Cardiac muscle cell (in vitro differentiated cells and primary cell): Measurements from ENCODE around the gene ELFN2. TPM values are rescaled to one million over a fixed set of nuclear protein-coding genes. Genes with fewer than 3 reads are reported as not detected.

Experiments
- DNase-seq, 2 donors: peaks; one replicate each; pipeline versions ENCODE4 v3.0.0 to v3.0.0-alpha.2; 2010 to 2017; ENCODE audit warnings: low read depth in 1 of 2, low spot score in 1 of 2
- H3K27ac ChIP-seq: fragments of 200-600 bp; sonication (generic); 2 replicates; pipeline ENCODE4 v1.5.1; 2016
- H3K27me3 ChIP-seq: fragments of 200-600 bp; sonication (generic); 2 replicates; pipeline ENCODE4 v1.6.0; 2016; ENCODE audit warnings: control low read depth
- H3K36me3 ChIP-seq: fragments of 200-600 bp; sonication (generic); 2 replicates; pipeline ENCODE4 v1.5.1; 2016; ENCODE audit warnings: control low read depth
- H3K4me1 ChIP-seq: fragments of 200-600 bp; sonication (generic); 2 replicates; pipeline ENCODE4 v1.8.1; 2017; ENCODE audit warnings: low read depth, mild to moderate bottlenecking, mixed run types
- H3K4me3 ChIP-seq: fragments of 200-600 bp; sonication (generic); 2 replicates; pipeline ENCODE4 v1.5.1; 2016; ENCODE audit warnings: mild to moderate bottlenecking
- H3K9me3 ChIP-seq: fragments of 200-600 bp; sonication (generic); 2 replicates; pipeline ENCODE4 v1.5.1; 2017; ENCODE audit warnings: low read depth, mild to moderate bottlenecking, control low read depth
- polyA plus RNA-seq: library from polyadenylated mRNA; unstranded; fragments of >200 nt; fragmentation: Nextera tagmentation; extraction: Ambion mirVana; gene quantifications from 2 replicates; pipeline ENCODE4 v1.2.1, GENCODE V29; 2016
- total RNA-seq: library from RNA; depleted of rRNA; stranded (reverse); fragments of >200 nt; gene quantifications from 2 replicates; pipeline ENCODE4 v1.2.3, GENCODE V29; 2016
- TF ChIP-seq, protein P1 (sequence below): IDR thresholded peaks from 2 replicates; pipeline ENCODE4 v1.5.1; 2012; ENCODE audit warnings: low read depth, mild to moderate bottlenecking, low read length

ELFN2 gene
- total and polyA plus RNA-seq, 2 experiments from 2014 or later: 0.09 TPM; not detected in 1

DNA sequence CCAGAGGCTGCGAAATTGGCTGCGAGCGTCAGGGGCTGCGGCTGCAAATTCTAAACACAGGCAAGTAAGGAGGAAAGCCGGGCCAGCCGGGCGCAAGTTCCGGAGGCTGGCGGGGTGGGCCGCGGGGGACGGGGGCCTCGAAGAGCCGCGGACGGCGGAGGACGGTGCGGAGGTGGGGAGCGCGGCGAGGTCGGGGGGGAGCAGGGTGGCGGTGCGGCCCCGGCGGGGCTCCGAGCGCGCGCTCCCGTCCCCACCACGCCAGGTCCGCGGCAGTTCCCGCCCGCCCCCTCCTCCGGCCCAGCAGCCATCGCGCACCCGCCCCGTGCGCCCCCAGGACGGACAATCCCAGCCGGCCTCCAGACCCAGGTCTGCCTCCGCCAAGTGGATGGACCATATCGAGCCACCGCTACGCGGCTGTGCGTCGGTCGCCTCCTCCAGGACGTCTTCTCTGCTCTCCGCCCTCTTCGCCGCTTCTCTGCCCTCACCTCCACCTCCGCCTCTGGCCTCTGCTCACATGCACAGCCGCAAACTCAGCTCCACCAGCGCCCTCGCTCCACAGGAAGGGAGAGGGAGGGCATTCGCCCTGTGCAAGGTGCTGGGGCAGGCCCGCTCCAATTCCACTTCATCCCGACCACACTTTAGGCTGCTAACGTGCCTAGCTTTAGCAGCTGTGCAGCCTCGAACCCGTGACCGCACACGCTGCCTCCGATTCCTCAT lies 7.2 kb downstream of the ELFN2 start:
- Histone ChIP-seq H3K27me3 (peaks cover 75% of the 10 kb centered on the region), H3K36me3 (no peaks in the 10 kb centered on the region), H3K4me1 (no peaks in the 10 kb centered on the region), H3K4me3 (peak overlapping the region; percentile 36), H3K27ac (no peak overlapping the region), H3K9me3 (no peaks in the 10 kb centered on the region)
- TF ChIP-seq, protein P1, sequence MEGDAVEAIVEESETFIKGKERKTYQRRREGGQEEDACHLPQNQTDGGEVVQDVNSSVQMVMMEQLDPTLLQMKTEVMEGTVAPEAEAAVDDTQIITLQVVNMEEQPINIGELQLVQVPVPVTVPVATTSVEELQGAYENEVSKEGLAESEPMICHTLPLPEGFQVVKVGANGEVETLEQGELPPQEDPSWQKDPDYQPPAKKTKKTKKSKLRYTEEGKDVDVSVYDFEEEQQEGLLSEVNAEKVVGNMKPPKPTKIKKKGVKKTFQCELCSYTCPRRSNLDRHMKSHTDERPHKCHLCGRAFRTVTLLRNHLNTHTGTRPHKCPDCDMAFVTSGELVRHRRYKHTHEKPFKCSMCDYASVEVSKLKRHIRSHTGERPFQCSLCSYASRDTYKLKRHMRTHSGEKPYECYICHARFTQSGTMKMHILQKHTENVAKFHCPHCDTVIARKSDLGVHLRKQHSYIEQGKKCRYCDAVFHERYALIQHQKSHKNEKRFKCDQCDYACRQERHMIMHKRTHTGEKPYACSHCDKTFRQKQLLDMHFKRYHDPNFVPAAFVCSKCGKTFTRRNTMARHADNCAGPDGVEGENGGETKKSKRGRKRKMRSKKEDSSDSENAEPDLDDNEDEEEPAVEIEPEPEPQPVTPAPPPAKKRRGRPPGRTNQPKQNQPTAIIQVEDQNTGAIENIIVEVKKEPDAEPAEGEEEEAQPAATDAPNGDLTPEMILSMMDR: no peak
- peak in 1 of 2 donors; percentile 34 for DNase-seq

DNA sequence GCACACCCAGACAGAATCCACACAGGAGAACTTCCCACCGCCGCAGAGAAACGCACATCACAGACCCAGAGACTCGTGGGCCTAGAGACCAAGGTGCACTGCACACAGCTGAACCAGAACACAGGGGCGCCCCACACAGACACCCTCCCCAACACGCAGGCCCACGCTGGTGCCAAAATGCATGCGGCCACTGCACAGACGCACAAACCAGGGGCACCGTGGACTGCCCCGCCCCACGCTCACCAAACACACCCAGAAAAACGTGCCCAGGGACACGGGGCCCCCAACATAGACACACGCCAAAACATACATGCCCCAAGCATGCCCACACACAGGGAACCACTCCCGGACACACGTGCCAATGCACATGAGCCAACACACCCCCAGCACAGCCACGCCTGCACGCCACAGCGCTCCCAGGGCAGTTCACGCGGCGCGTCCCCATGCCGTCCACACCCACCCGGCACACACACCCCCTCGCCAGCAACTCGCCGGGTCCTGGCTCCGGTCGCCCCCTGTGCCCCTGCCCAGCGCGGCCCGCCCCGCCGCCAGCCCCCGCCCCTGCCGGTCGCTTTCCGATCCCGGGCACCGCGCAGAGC lies 7.8 kb downstream of the ELFN2 start:
- H3K27me3 ChIP-seq: peaks cover 69% of the 10 kb centered on the region
- no peaks in the 10 kb centered on the region for H3K4me1 ChIP-seq
- peak overlapping the region; percentile 36 for H3K4me3 ChIP-seq

DNA sequence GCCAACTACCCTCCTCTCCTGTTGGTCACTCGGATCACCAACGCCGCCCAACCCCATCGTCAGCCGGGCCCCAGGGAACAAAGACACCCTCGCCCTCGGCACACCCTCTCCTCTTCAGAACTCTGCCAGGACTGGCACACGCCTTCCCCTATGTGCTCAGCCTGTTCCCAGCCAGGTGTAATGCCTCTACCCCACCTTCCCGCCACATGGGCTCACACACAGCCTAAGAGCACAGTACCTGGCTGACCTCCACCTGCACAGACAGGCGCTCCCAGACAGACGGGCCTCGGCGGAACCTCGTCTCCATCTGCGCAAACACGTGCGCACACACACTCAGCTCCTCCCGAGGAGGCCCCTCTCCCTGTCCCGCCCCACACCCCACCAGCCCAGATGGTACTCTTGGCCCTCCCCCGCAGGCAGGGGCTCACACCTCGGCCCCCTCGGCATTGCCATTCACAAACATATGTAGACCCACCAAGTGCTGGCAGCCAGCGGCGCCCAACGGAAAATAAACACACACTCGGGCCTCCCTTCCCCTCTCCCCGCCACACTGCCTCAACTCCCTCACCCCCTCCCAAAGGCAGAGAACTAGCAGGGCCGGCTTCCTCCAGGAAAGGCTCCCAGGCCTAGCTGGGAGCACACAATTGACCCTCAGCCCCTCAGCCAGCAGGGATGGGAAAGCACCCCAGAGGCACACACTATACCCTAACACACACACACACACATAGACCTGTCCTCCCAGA lies 8.5 kb downstream of the ELFN2 start:
- Histone ChIP-seq H3K36me3 (no peaks in the 10 kb centered on the region), H3K4me3 (no peak overlapping the region), H3K9me3 (no peaks in the 10 kb centered on the region), H3K27me3 (peaks cover 62% of the 10 kb centered on the region), H3K4me1 (no peaks in the 10 kb centered on the region), H3K27ac (no peak overlapping the region)
- TF ChIP-seq, protein P1: no peak
- no peak for DNase-seq

More for the DNA sequence above, 7.8 kb downstream of the ELFN2 start:
- no peak overlapping the region for H3K27ac ChIP-seq
- no peaks in the 10 kb centered on the region for H3K36me3 ChIP-seq
- TF ChIP-seq, protein P1: no peak
- H3K9me3 ChIP-seq: no peaks in the 10 kb centered on the region
- DNase-seq: no peak

DNA sequence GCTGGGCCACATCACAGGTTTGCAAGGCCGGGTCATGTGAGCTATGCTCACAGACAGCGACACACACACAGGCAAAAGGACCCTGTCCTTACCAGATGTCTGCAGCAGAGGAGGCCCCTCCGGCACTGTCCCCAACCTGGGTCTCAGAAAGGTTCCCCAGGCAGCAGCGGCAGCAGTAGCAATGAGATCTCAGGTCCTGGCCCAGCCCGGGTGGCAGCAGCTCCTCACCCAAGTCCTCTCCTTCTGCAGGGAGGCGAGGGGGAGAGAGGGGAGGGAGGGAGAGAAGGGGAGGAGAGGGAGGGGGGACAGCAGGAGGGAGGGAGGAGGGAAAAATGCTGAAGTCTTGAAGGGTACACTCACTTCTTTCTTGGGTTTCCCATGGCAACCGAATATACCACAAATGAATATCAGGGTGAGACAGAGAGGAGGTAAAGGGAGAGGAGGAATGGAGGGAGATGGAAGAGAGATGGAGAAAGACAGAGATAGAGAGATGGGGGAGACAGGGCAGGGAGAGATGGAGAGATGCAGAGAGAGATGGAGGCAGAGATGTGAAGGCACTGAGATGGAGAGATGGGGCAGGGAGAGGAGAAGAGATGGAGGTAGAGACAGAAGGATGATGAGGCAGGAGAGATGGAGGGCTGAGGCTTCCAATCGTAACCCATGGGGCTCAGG lies 9.5 kb downstream of the ELFN2 start:
- Histone ChIP-seq H3K4me1 (no peaks in the 10 kb centered on the region), H3K4me3 (no peak overlapping the region), H3K27ac (no peak overlapping the region), H3K27me3 (peaks cover 52% of the 10 kb centered on the region), H3K36me3 (no peaks in the 10 kb centered on the region), H3K9me3 (no peaks in the 10 kb centered on the region)
- DNase-seq: no peak
- TF ChIP-seq, protein P1: no peak

DNA sequence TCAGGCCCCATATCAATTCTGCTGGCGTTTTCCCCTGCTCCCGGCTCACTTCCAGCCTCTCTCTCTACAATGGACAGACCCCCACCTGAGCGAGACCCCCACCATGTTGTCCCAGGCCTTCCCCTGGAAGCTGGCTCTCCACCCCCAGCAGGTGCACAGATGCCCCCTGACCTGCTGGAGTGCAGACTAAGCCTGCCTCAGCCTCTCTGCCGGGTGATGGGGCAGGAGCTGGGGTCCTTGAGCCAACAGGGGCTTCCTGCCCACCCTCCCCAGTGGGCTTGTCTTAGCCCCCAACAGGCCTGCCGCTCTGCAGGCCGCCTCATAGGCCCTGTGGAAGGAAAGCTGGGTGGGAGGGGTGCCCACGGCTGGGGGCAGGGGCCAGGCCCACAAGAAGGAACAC lies 10.0 kb downstream of the ELFN2 start:
- H3K27ac ChIP-seq: no peak overlapping the region
- H3K4me1 ChIP-seq: no peaks in the 10 kb centered on the region
- H3K27me3 ChIP-seq: peaks cover 47% of the 10 kb centered on the region
- no peak for DNase-seq
- H3K36me3 ChIP-seq: no peaks in the 10 kb centered on the region
- TF ChIP-seq, protein P1: no peak
- no peak overlapping the region for H3K4me3 ChIP-seq
- no peaks in the 10 kb centered on the region for H3K9me3 ChIP-seq
